ENCODE measurements around the gene NRCAM. TPM values are rescaled to one million over a fixed set of nuclear protein-coding genes. Genes with fewer than 3 reads are reported as not detected.

Gene NRCAM
- polyA plus RNA-seq, 2 of the 4 experiments (the other 2 are of a cell fraction), result 129 to 210 TPM

- TF ChIP-seq HOXB13 (CRISPR knock-in tag; IDR thresholded peaks at IDR 0.05; ENCODE audit: low read depth), result no peak
- TF ChIP-seq EHMT2 (IDR thresholded peaks at IDR 0.05; ENCODE audit: low read depth), result no peak
- TF ChIP-seq HOXB5 (CRISPR knock-in tag; IDR thresholded peaks at IDR 0.05), result no peak
- no peak for TF ChIP-seq MYC (IDR thresholded peaks at IDR 0.05; ENCODE audit: borderline replicate concordance, low read length)
Measured at GRCh38 chr7:108427766-108428165, 28.5 kb downstream of the NRCAM start (continued).

GRCh38 chr7:108425714-108426275 lies 30.4 kb downstream of the NRCAM start:
- no peak for TF ChIP-seq CBX2 (IDR thresholded peaks at IDR 0.05; ENCODE audit: borderline replicate concordance, low read depth)
- TF ChIP-seq ZNF302 (CRISPR knock-in tag; IDR thresholded peaks at IDR 0.05), result no peak
- 0 out of 2 replicates have a peak, but pooled peaks have one; percentile 24 for TF ChIP-seq POLR2AphosphoS2 (conservative IDR thresholded peaks at IDR 0.05; ENCODE audit: low read length)
- TF ChIP-seq FOSL2 (IDR thresholded peaks at IDR 0.05), result no peak
- no peak for TF ChIP-seq FOSL2 (CRISPR knock-in tag; IDR thresholded peaks at IDR 0.05)
- ChIA-PET POLR2A (no interaction called here), CTCF (interaction anchor here (1.0 kb wide), 1 partner anchor 41 kb away, joined by 3 read pairs; no protein-coding TSS in a partner anchor)
- H3K27ac ChIP-seq, result peak overlapping the region in 1 of 2 experiments; percentile 37; a peak in 1 of 6 replicates
- H3K4me1 ChIP-seq, result peaks cover 75% of the 10 kb centered on the region
- no peak overlapping the region for H3K4me3 ChIP-seq
- no peak for DNase-seq (ENCODE audit: low read depth in 1 of 2, low spot score in 1 of 2)
- 56% methylated on average over 2 of the region's 2 CpGs for WGBS (ENCODE audit: missing lambda C conversion rate)
- H3K4me2 ChIP-seq, result peak overlapping the region; percentile 10; the same call in 1 of the 3 replicates
- H3K9me3 ChIP-seq, result no peaks in the 10 kb centered on the region
- ATAC-seq, result peak in 1 of 2 experiments; percentile 28; a peak in 2 of 6 replicates
- no peak for FAIRE-seq

DNA sequence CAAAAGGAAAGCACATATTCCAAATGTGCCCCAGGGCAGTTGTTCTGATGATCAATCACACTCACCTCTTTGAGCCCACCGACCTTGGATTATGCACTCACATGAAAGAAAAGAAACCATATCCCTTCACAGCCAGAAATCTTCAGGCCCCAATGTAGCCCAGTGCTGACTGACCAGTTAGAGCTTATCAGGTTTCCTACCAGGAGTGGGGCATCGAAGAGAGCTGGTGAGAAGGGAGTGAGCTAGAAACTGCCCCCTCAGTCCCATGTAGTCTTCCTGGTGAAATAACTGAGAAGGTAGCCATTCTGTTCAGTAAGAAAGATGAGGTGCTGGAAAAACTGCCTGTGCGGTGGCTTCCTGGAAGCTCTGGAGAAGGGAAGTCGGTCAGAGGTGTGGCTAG lies 32.2 kb downstream of the NRCAM start:
- Histone ChIP-seq H3K4me2 (no peak overlapping the region), H3K27ac (peak overlapping the region in 1 of 2 experiments; percentile 78; a peak in 3 of 6 replicates), H3K4me1 (peaks cover 83% of the 10 kb centered on the region), H3K4me3 (no peak overlapping the region), H3K9me3 (no peaks in the 10 kb centered on the region)
- ATAC-seq, result no peak
- POLR2A ChIA-PET, result no interaction called here
- 86% methylated on average over 4 of the region's 4 CpGs for WGBS (ENCODE audit: missing lambda C conversion rate)
- CTCF ChIA-PET, result interaction anchor here (1.9 to 2.5 kb wide), 2 partner anchors 15 to 30 kb away, joined by 5 to 7 read pairs; no protein-coding TSS in a partner anchor
- DNase-seq (ENCODE audit: low read depth in 1 of 2, low spot score in 1 of 2), result no peak
- no peak for FAIRE-seq
- TF ChIP-seq MAZ (IDR thresholded peaks at IDR 0.05; ENCODE audit: borderline replicate concordance, low read depth, low read length), result no peak
- TF ChIP-seq SMC3 (IDR thresholded peaks at IDR 0.05), result no peak
- TF ChIP-seq HMGXB4 (CRISPR knock-in tag; IDR thresholded peaks at IDR 0.05; ENCODE audit: borderline replicate concordance), result no peak
- TF ChIP-seq, protein P1, sequence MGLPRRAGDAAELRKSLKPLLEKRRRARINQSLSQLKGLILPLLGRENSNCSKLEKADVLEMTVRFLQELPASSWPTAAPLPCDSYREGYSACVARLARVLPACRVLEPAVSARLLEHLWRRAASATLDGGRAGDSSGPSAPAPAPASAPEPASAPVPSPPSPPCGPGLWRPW (IDR thresholded peaks at IDR 0.05), result no peak
- no peak for TF ChIP-seq SREBF2 (IDR thresholded peaks at IDR 0.05)
- no peak for TF ChIP-seq ZSCAN20 (CRISPR knock-in tag; IDR thresholded peaks at IDR 0.05)
- TF ChIP-seq POLR2AphosphoS2 (conservative IDR thresholded peaks at IDR 0.05; ENCODE audit: low read length), result no peak
- TF ChIP-seq HOXB13 (CRISPR knock-in tag; IDR thresholded peaks at IDR 0.05; ENCODE audit: low read depth), result no peak
- TF ChIP-seq REST (IDR thresholded peaks at IDR 0.05), result no peak
- TF ChIP-seq KDM1A (IDR thresholded peaks at IDR 0.05; ENCODE audit: low read depth), result no peak
- no peak for TF ChIP-seq FOSB (CRISPR knock-in tag; IDR thresholded peaks at IDR 0.05)
- no peak for TF ChIP-seq HEYL (CRISPR knock-in tag; IDR thresholded peaks at IDR 0.05)
- no peak for TF ChIP-seq EP300 (IDR thresholded peaks at IDR 0.05)
- no peak for TF ChIP-seq TP53 (CRISPR knock-in tag; IDR thresholded peaks at IDR 0.05)
- no peak for TF ChIP-seq NPAS2 (CRISPR knock-in tag; IDR thresholded peaks at IDR 0.05; ENCODE audit: borderline replicate concordance)
- TF ChIP-seq MAX (IDR thresholded peaks at IDR 0.05), result no peak
- TF ChIP-seq GATA3 (IDR thresholded peaks at IDR 0.05; ENCODE audit: borderline replicate concordance), result no peak
- TF ChIP-seq HDAC2 (IDR thresholded peaks at IDR 0.05), result no peak
- no peak for TF ChIP-seq CEBPB (IDR thresholded peaks at IDR 0.05)
